Ecto neural progenitor cell (in vitro differentiated cells): ENCODE results near the gene P4HB.

Experiments used
- DNase-seq: peaks from one replicate; pipeline ENCODE4 v3.0.0-alpha.2; 2018; ENCODE audit warnings: low spot score

P4HB gene

DNA sequence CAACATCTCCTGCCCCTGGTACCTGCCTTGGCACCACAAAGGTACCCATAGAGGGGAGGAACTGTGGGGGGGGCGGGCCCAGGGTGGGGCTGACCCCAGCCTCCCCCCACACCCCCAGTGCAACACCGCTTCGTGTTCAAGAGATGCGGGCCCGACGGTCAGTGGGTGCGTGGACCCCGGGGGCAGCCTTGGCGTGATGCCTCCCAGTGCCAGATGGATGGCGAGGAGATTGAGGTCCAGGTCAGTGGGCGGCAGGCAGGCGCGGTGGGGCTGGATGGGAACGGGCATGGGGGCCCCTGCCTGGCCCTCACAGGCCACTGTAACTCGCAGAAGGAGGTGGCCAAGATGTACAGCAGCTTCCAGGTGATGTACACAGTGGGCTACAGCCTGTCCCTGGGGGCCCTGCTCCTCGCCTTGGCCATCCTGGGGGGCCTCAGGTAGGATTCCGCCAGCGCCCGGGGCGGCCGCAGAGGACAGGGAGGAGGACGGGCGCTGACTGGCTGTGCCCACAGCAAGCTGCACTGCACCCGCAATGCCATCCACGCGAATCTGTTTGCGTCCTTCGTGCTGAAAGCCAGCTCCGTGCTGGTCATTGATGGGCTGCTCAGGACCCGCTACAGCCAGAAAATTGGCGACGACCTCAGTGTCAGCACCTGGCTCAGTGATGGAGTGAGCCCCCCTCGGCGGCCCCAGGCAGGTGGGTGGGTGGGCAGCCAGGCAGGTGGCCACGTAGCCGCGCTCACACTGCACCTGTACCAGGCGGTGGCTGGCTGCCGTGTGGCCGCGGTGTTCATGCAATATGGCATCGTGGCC lies 49.2 kb downstream of the P4HB start:
- DNase-seq: no peak

DNA sequence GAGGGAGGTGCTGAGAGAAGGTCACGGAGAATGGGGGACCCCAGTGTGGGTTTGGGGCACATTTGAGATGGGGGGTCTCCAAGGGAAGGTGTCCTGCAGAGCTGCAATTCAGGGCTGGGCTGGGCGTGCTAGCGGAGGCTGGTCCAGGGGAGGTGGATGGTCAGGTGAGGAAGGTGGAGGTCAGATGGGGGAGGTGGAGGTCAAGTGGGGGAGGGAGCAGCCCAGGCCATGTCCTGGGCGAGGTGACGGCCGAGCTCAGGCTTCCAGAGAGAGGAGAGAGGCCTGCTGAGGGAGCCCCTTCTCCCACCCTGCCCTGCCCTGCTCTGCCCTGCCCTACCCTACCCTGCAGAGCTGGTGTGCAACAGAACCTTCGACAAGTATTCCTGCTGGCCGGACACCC lies 49.9 kb downstream of the P4HB start:
- no peak for DNase-seq

- DNase-seq: no peak
Measured at GRCh38 chr17:81809556-81809998, 50.8 kb downstream of the P4HB start.

DNA sequence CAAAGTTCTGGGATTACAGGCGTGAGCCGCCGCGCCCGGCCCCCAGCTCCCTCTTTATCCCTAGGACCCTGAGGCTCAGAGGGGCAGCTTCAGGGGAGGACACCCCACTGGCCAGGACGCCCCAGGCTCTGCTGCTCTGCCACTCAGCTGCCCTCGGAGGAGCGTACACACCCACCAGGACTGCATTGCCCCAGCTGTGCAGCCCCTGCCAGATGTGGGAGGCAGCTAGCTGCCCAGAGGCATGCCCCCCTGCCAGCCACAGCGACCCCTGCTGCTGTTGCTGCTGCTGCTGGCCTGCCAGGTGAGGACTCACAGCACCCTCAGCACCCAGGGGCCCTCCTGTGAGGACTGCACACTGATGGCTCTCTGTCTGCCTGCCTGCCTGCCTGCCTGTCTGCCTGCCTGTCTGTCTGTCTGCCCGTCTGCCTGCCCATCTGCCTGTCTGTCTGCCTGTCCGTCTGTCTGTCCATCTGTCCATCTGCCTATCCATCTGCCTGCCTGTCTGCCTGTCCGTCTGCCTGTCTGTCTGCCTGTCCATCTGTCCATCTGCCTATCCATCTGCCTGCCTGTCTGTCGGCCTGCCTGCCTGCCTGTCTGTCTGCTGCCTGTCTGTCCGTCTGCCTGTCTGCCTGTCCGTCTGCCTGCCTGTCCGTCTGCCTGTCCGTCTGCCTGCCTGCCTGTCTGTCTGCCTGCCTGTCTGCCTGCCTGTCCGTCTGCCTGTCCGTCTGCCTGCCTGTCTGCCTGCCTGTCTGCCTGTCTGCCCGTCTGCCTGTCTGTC lies 51.4 kb downstream of the P4HB start:
- DNase-seq: no peak

DNA sequence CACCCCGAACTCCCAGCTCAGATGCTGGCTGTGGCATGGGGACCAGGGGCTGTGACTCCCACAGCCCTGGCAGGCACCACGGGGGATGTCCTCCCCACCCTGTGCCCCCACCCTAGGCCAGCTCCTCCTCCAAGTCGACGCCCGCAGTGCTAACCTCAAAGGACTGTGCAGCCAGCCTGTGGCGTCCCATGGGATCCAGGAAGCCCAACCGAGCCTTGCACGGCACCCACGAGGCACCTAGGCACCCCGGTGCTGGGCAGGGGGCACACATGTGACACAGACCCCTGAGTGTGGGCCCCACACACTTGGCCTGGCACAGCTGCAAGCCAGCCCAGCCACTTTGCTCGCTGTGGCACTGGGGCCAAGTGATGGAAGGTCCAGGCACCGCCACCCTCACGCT lies 52.5 kb downstream of the P4HB start:
- DNase-seq: no peak

DNA sequence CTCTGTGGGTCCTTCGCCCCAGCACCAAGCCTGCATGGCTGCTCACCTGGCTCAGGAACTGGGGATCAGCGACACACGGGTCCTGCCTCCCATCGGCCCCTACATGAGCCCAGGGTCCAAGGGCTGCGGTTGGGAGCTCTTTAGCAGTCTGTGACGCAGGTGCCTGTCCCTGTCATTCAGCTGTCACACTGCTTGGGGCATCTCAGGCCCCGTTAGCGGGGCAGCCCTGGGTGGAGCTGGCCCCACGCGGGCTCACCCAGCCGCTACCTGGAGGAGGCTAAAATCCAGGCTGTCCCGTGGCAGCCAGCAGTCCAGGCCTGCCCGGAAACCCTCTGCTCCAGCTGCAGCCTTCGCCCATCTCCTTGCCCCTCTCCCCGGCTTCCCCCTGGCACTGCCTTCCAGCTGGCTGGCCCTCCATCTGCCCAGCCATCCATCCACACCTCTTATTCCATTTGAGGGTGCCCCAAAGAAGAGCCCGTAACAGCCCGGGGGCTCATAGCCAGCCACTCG lies 53.1 kb downstream of the P4HB start:
- no peak for DNase-seq

DNA sequence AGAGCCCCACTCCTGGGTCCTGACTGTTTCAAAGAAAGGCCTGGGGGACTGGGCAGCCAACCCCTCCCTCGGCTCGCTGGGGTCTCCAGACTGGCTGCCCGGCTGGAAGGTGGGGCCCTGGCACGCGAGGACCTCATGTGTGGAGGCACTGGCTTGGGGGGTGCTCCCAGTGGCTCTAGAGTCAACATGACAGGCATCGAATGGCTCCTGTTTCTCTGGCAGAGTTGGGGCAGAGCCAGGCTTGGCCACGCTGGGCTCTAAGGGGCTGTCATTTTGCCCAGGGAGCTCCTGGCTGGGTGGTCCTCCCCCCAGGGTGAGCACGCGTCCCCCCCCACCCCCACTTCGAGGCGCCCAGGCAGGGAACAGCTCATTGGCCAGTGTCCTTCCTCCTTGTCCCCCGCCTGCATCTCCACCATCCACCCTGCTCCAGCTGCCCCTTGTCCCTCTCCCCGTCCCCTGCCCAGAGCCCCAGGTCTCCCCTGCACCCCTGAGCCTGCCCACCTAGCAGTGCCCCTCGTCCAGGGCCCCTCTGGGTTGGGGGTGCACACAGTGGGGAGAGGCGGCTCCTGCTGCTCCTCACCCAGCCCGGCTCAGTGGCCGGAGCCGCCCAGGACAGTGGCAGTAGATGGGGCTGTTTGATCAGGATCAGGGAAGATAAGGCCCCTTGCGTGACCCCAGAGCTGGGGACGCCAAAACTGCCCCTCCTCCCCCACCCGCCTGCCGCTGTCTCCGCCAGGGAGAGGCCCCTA lies 53.7 kb downstream of the P4HB start:
- DNase-seq: no peak

DNA sequence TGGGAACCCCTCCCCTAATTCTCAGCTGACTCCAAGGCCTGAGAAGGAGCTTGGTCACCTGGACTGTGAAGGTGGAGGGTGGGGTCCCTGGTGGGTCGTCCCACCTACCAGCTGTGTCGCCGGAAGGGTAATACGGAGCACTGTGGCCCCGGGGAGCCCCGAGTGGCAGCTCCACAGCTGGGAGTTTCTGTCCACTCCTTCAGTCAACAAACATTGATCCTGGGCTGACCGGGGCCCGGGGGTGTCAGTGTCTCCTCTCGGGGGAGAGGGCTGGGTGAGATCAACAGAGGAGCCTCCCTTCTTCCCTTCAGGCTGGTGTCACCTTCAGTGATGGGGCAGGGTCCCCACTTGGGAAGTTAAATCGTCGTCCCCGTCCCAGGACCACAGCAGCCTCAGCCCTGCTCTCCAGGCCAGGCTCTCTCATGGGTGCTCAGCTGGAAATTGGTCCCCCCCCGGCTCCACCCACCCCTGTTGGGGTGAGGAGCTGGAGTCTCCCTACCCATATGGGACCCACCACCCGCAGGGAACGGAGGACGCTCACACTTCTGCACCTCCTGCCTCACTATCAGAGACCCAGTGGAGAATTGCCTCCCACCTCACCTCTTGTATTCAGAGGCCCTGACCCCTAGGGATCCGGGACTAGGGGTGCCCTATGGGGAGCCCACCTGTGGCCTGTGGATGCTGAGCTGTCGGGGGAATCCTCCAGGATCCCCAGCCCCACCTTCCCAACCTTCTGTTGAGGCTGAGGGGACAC lies 54.5 kb downstream of the P4HB start:
- no peak for DNase-seq

GRCh38 chr17:81804559-81805399 lies 55.6 kb downstream of the P4HB start:
- DNase-seq: no peak

- DNase-seq: no peak
Measured at GRCh38 chr17:81803728-81804558, 56.4 kb downstream of the P4HB start, which contains the start of gene GCGR. TSS of gene GCGR (plus strand) at chr17:81804150. CDS start at chr17:81809019, 4,869 bp downstream.

DNA sequence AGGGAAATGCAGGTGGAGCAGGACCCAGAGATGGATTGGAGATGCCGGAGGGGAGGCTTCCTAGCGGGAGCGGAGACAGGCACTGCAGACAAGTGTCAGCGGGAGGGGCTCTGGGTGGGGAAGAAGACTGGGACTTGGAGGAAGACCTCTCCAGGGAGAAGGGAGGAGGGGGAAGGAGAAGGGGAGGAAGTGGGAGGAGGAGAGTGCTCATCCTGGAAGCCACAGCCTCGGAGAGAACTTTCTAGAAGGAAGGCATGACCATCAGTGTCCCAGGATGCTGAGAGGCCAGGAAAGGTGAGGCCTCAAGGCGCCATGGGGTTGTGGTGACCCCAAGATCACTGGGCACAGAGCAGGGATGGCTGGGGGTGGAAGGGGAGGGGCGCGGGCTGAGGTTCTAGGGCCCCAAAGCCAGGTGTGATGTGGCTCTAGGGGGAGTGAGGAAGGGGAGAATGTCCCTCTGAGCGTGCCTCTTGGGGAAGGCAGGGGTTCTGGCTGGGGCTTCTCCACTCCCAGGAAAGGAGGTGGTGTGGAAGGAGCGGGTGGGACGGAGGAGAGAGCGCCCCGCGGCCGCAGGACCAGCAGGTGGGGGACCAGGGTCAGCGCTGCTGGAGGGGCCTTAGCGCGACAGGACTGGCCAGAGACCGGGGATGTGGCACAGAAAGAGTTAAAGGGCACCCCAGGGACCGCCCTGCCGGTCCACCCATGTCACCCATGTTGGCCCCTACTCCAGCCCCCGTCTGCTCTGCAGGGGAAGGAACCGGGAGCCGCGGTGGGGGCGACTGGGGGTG lies 57.3 kb downstream of the P4HB start:
- DNase-seq: no peak

DNA sequence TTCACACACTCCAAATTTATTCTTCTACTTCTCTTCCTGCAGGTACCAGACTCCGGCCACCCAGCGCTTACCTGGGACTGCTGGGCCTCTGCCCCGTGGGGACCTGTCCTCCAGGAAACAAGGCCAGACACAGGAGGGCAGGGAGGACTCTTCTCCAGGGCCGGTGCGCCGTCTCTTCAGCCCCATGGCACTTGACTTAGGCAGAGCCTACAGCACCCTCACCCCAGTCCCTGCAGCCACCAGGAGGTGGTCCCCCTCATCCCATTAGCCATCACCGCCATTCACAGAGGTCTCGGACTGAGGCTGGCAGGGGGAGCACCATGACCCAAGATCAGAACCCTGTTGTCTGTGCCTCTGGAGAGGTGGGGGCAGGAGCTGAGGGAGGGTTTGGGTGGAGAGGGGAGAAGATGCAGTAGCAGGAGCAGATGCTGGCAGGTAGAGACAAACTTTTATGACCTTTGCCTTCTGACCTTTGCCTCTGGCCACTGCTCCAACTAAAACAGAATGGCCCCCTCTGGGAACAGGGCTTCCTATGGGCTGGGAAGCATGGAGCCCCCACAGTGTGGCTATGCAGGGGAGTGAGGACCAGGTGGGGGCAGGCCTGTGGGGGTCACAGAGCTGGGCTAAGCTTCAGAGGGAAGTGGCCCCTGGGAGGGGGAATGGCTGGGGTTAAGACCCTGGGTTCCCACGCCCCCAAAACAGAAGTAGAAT lies 58.1 kb downstream of the P4HB start:
- no peak for DNase-seq

DNA sequence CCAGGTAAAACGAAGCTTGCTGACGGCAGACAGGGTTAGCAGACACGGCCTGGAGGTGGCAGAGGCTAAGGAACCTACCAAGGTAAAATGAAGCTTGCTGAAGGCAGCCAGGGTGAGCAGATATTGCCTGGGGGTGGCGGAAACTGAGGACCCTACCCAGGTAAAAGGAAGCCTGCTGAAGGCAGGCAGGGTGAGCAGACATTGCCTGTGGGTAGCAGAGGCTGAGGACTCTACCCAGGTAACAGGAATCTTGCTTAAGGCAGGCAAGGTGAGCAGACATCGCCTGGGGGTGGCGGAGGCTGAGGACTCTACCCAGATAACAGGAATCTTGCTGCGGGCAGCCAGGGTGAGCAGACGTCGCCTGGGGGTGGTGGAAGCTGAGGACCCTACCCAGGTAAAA lies 59.0 kb downstream of the P4HB start:
- no peak for DNase-seq

GRCh38 chr17:81794509-81794908 lies 65.8 kb downstream of the P4HB start:
- no peak for DNase-seq

DNA sequence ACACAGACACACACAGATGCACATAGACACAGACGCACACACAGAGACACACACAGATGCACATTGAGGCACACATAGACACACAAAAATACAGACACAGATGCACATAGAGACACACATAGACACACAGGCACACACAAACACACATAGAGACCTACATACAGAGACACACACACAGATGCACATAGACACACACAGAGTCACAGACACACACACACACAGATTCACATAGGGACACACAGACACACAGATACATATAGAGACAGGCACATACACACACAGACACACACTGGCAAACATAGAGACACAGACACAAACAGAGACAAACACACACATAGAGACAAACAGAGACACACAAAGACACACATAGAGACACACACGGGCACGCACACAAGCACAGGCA lies 66.3 kb downstream of the P4HB start:
- no peak for DNase-seq
